GM12878 (cell line): ENCODE results near the gene OXER1. TPM values are rescaled to one million over a fixed set of nuclear protein-coding genes. Genes with fewer than 3 reads are reported as not detected.

Source experiments
- ATF7 ChIP-seq: fragments of 450-650 bp; IDR thresholded peaks from 2 replicates; pipeline ENCODE4 v1.6.1; 2016; ENCODE audit warnings: low read depth, mild to moderate bottlenecking
- CBX3 ChIP-seq: fragments of 200-600 bp; sonication (generic); IDR thresholded peaks from 2 replicates; pipeline ENCODE4 v1.6.1; 2016; ENCODE audit warnings: low read depth, borderline replicate concordance
- CHD4 ChIP-seq: fragments of 200-600 bp; sonication (generic); IDR thresholded peaks from 2 replicates; pipeline ENCODE4 v1.6.1; 2016; ENCODE audit warnings: mild to moderate bottlenecking
- CREM ChIP-seq: IDR thresholded peaks from 2 replicates; pipeline ENCODE4 v1.6.1; 2014; ENCODE audit warnings: antibody characterized with exemption, low read depth
- EP300 ChIP-seq, 2 experiments: fragments of 150-350 bp in 1 of 2; IDR thresholded peaks; 2 replicates each; pipeline ENCODE4 v1.6.1; 2011 to 2012; ENCODE audit warnings: low read depth in 2 of 2, low read length in 2 of 2, borderline replicate concordance in 1 of 2, improper control_type of control experiment in 1 of 2, inconsistent platforms in 1 of 2; ENCODE audit not compliant: control insufficient read depth in 1 of 2
- EZH2 ChIP-seq: IDR thresholded peaks from 2 replicates; pipeline ENCODE4 v1.6.1; 2012; ENCODE audit warnings: low read depth, mild to moderate bottlenecking, control low read depth, inconsistent platforms, low read length, borderline replicate concordance; ENCODE audit not compliant: control insufficient read depth
- HDAC6 ChIP-seq: fragments of 200-600 bp; sonication (generic); IDR thresholded peaks from one replicate; pipeline ENCODE4 v1.8.0; 2017; ENCODE audit warnings: antibody characterized with exemption; ENCODE audit not compliant: unreplicated experiment
- HDGF ChIP-seq: fragments of 450-650 bp; IDR thresholded peaks from 2 replicates; pipeline ENCODE4 v1.6.1; 2016; ENCODE audit warnings: antibody characterized with exemption
- MXI1 ChIP-seq: fragments of 150-350 bp; IDR thresholded peaks from 2 replicates; pipeline ENCODE4 v1.6.1; 2011; ENCODE audit warnings: low read depth, mild to moderate bottlenecking, inconsistent platforms, low read length, improper control_type of control experiment
- NRF1 ChIP-seq: conservative IDR thresholded peaks from 2 replicates; pipeline ENCODE4 v1.6.1; 2011; ENCODE audit warnings: mild to moderate bottlenecking, low read depth, low read length, improper control_type of control experiment
- PAX5 ChIP-seq: IDR thresholded peaks from 2 replicates; pipeline ENCODE4 v1.6.1; 2011; ENCODE audit warnings: low read depth, low read length, borderline replicate concordance
- POLR2AphosphoS5 ChIP-seq: IDR thresholded peaks from 2 replicates; pipeline ENCODE4 v1.6.1; 2011; ENCODE audit warnings: mild to moderate bottlenecking, low read length, inconsistent platforms
- RB1 ChIP-seq: fragments of 450-650 bp; formaldehyde crosslinking; IDR thresholded peaks from 2 replicates; pipeline ENCODE4 v1.6.1; 2017; ENCODE audit warnings: mild to moderate bottlenecking, borderline replicate concordance
- RFX5 ChIP-seq: IDR thresholded peaks from 2 replicates; pipeline ENCODE4 v1.6.1; 2011; ENCODE audit warnings: low read depth, low read length, improper control_type of control experiment
- RUNX3 ChIP-seq: IDR thresholded peaks from 2 replicates; pipeline ENCODE4 v1.6.1; 2012; ENCODE audit warnings: low read length, inconsistent platforms
- SPI1 ChIP-seq: IDR thresholded peaks from 2 replicates; pipeline ENCODE4 v1.6.1; 2011; ENCODE audit warnings: low read depth, mild to moderate bottlenecking, low read length, moderate library complexity, borderline replicate concordance; ENCODE audit not compliant: insufficient read depth
- SREBF1 ChIP-seq: IDR thresholded peaks from 2 replicates; pipeline ENCODE4 v1.6.1; 2012; ENCODE audit warnings: mild to moderate bottlenecking, low read length
- STAT3 ChIP-seq: IDR thresholded peaks from 2 replicates; pipeline ENCODE4 v1.6.1; 2011; ENCODE audit warnings: low read depth, low read length, improper control_type of control experiment
- TCF3 ChIP-seq: IDR thresholded peaks from 2 replicates; pipeline ENCODE4 v1.6.1; 2012; ENCODE audit warnings: low read depth, mild to moderate bottlenecking, low read length, borderline replicate concordance; ENCODE audit not compliant: insufficient read depth
- TCF7 ChIP-seq: IDR thresholded peaks from 2 replicates; pipeline ENCODE4 v1.6.1; 2014; ENCODE audit warnings: antibody characterized with exemption, borderline replicate concordance
- YY1 ChIP-seq: IDR thresholded peaks from 2 replicates; pipeline ENCODE4 v1.6.1; 2011; ENCODE audit warnings: low read depth, mild to moderate bottlenecking, low read length
- ZBED1 ChIP-seq: IDR thresholded peaks from 2 replicates; pipeline ENCODE4 v1.6.1; 2016; ENCODE audit warnings: borderline replicate concordance
- ZNF207 ChIP-seq: fragments of 450-650 bp; IDR thresholded peaks from 2 replicates; pipeline ENCODE4 v1.6.1; 2014; ENCODE audit warnings: antibody characterized with exemption, mild to moderate bottlenecking, borderline replicate concordance
- ZNF622 ChIP-seq: fragments of 450-650 bp; IDR thresholded peaks from 2 replicates; pipeline ENCODE4 v1.6.1; 2017; ENCODE audit warnings: mild to moderate bottlenecking, inconsistent platforms
- ZZZ3 ChIP-seq: IDR thresholded peaks from 2 replicates; pipeline ENCODE4 v1.6.1; 2011; ENCODE audit warnings: low read depth; ENCODE audit not compliant: control insufficient read depth, insufficient read length
- polyA plus RNA-seq, 11 experiments: library from polyadenylated mRNA; depleted of rRNA in 4 of 11; unstranded in 6 of 11; stranded (reverse) in 5 of 11; fragments of >200 nt; fragmentation: Nextera tagmentation in 4 of 11; fragmentation: Illumina TruSeq in 1 of 11; extraction: Ambion mirVana in 4 of 11; extraction: Trizol in 1 of 11; gene quantifications; 1 replicate in 1 of 11; 2 replicates in 10 of 11; pipeline versions ENCODE4 v1.2.1 to v1.2.3, GENCODE V29; 2011 to 2016; ENCODE audit warnings: inconsistent platforms in 2 of 11, missing spikeins in 2 of 11, low read depth in 1 of 11
- total RNA-seq, 4 experiments: library from RNA; depleted of rRNA in 3 of 4; stranded (reverse); fragments of >200 nt in 3 of 4; fragmentation: Illumina TruSeq in 1 of 4; extraction: Trizol in 1 of 4; gene quantifications; 2 replicates each; pipeline versions ENCODE4 v1.2.1 to v1.2.3, GENCODE V29; 2013 to 2021
- TF ChIP-seq, protein P1 (sequence below): fragments of 450-650 bp; IDR thresholded peaks from 2 replicates; pipeline ENCODE4 v1.6.1; 2017; ENCODE audit warnings: mild to moderate bottlenecking, moderate library complexity
- TF ChIP-seq, protein P2 (sequence below): IDR thresholded peaks from 2 replicates; pipeline ENCODE4 v1.6.1; 2011; ENCODE audit warnings: mild to moderate bottlenecking, low read depth, low read length, moderate library complexity; ENCODE audit not compliant: insufficient replicate concordance

The OXER1 gene
- total and polyA plus RNA-seq, 10 of the 15 experiments (the other 5 are each of a cell fraction or from before 2014, with no cell fraction given) = 0.11 to 8.6 (median 3.3) TPM

DNA sequence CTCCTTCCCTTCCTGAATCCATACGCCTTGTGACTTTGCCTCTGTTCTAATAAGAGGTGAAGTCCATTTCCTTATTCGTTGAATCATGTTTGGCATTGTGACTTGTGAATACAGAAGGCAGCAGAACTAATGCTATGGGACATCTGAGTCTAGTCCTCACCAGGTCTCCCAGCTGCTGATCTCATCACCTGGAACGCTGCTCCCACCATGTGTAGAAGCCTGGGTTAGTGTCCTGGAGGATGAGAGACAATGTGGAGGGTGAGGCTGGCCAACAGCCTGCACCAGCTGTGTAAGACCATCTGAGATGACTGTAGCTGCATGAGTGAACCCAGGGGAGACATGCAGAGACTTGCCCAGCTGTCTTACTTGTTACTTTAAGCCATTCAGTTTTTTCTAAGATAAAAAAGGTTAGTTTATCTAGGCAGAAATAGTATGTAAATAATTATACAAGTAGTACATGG, 31.9 kb upstream of the OXER1 start (continued):
- TF ChIP-seq HDAC6 = no peak
- no peak for TF ChIP-seq CHD4
- TF ChIP-seq EP300 (IDR thresholded peaks at IDR 0.05; ENCODE audit: borderline replicate concordance in 1 of 2, control insufficient read depth in 1 of 2, low read depth in 2 of 2, low read length in 2 of 2) = peak in 1 of 2 experiments; percentile 66; a peak in 2 of 4 replicates
- no peak for TF ChIP-seq CBX3
- TF ChIP-seq EZH2 = no peak
- TF ChIP-seq RUNX3 = peak; percentile 40; the same call in 1 of the 2 replicates
- no peak for TF ChIP-seq ATF7
- peak; percentile 57; the same call in 1 of the 2 replicates for TF ChIP-seq CREM
- no peak for TF ChIP-seq RB1
- peak; percentile 91 for TF ChIP-seq POLR2AphosphoS5
- TF ChIP-seq MXI1 = 0 out of 2 replicates have a peak, but pooled peaks have one; percentile 42
- TF ChIP-seq ZNF207 = no peak
- TF ChIP-seq, protein P1, sequence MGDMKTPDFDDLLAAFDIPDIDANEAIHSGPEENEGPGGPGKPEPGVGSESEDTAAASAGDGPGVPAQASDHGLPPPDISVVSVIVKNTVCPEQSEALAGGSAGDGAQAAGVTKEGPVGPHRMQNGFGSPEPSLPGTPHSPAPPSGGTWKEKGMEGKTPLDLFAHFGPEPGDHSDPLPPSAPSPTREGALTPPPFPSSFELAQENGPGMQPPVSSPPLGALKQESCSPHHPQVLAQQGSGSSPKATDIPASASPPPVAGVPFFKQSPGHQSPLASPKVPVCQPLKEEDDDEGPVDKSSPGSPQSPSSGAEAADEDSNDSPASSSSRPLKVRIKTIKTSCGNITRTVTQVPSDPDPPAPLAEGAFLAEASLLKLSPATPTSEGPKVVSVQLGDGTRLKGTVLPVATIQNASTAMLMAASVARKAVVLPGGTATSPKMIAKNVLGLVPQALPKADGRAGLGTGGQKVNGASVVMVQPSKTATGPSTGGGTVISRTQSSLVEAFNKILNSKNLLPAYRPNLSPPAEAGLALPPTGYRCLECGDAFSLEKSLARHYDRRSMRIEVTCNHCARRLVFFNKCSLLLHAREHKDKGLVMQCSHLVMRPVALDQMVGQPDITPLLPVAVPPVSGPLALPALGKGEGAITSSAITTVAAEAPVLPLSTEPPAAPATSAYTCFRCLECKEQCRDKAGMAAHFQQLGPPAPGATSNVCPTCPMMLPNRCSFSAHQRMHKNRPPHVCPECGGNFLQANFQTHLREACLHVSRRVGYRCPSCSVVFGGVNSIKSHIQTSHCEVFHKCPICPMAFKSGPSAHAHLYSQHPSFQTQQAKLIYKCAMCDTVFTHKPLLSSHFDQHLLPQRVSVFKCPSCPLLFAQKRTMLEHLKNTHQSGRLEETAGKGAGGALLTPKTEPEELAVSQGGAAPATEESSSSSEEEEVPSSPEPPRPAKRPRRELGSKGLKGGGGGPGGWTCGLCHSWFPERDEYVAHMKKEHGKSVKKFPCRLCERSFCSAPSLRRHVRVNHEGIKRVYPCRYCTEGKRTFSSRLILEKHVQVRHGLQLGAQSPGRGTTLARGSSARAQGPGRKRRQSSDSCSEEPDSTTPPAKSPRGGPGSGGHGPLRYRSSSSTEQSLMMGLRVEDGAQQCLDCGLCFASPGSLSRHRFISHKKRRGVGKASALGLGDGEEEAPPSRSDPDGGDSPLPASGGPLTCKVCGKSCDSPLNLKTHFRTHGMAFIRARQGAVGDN = peak; percentile 17; the same call in 1 of the 2 replicates
- TF ChIP-seq, protein P2, sequence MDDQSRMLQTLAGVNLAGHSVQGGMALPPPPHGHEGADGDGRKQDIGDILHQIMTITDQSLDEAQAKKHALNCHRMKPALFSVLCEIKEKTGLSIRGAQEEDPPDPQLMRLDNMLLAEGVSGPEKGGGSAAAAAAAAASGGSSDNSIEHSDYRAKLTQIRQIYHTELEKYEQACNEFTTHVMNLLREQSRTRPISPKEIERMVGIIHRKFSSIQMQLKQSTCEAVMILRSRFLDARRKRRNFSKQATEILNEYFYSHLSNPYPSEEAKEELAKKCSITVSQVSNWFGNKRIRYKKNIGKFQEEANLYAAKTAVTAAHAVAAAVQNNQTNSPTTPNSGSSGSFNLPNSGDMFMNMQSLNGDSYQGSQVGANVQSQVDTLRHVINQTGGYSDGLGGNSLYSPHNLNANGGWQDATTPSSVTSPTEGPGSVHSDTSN = no peak
- no peak for TF ChIP-seq RFX5
- TF ChIP-seq NRF1 = no peak
- TF ChIP-seq TCF7 = no peak
- peak; percentile 86 for TF ChIP-seq PAX5
- TF ChIP-seq SPI1 = no peak
- TF ChIP-seq ZNF622 = no peak
- TF ChIP-seq YY1 = no peak
- no peak for TF ChIP-seq STAT3
- TF ChIP-seq ZZZ3 = no peak
- TF ChIP-seq HDGF = no peak
- TF ChIP-seq ZBED1 = peak; percentile 31; the same call in 1 of the 2 replicates
- TF ChIP-seq SREBF1 = no peak
- TF ChIP-seq TCF3 = peak; percentile 99
